GM10248 (cell line): ENCODE data around the gene RGS7.
"Not testable (repeated sequence)": the region's sequence is repeated elsewhere in the genome, so short reads cannot be mapped to it uniquely, and the experiment has no call there.

Experiments
- CTCF ChIA-PET: fragments of 300-600 bp; sonication (Branson Sonifier 250); formaldehyde crosslinking; extraction: SDS; loops from one replicate; lab custom pipeline; 2021; ENCODE audit warnings: antibody characterized with exemption; lab: Yijun Ruan, JAX
- POLR2A ChIA-PET: fragments of 350-650 bp; sonication (Branson Sonifier 250); formaldehyde crosslinking; extraction: SDS; loops from one replicate; lab custom pipeline; 2020; ENCODE audit warnings: antibody characterized with exemption; lab: Yijun Ruan, JAX
- DNase-seq: peaks from one replicate; pipeline ENCODE4 v3.0.0; 2012; ENCODE audit errors: extremely low spot score
- CTCF ChIP-seq: IDR thresholded peaks from 2 replicates; pipeline ENCODE4 v1.5.1; 2012; ENCODE audit warnings: mild to moderate bottlenecking, low read depth; ENCODE audit errors: extremely low read depth, missing control alignments, control extremely low read depth

The RGS7 gene

GRCh38 chr1:240776237-240776636 lies 580.8 kb downstream of the RGS7 start:
- ChIA-PET POLR2A (no interaction called here), CTCF (interaction anchor here (1.0 to 1.3 kb wide), 2 partner anchors 10 to 11 kb away, joined by 3 read pairs; no protein-coding TSS in a partner anchor)
- no peak for TF ChIP-seq CTCF
- no peak for DNase-seq

DNA sequence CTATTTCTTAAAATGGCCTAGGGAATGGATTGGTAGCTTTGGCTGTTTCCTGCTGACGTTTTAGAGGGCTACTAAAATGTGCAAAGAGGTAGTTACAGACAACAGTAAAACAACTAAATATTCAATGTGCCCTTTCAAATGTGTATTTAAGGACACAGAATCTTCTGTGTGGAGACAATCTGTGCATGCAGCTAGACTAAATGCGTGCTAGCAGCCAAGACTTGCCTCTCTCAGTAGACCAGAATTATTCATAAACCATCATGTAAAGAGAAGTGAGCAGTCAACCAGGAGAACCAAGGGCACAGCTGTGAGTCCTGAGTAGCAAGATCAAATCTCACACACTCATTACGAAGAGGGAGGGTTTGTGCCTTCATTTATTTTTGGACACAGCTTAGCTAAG lies 584.9 kb downstream of the RGS7 start:
- ChIA-PET CTCF (no interaction called here), POLR2A (no interaction called here)
- no peak for TF ChIP-seq CTCF
- no peak for DNase-seq

DNA sequence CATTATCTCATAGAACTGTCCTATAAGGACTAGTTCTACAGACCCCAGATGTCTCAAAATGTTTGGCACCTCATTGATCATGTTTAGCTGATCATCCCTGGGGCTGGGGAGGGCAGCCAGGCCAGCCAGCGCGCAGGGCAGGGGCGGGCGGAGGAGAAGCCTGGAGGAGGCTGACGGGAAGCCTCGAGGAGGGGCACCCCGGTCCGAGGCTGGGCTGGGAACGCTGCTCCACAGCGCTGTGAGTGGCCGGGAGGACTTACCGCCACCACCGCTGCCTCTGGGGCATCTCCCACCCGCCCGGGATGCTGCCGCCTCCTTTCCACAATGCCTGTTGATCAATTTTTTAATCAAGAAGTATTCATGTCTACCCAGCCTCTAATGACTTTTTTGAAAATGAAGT lies 585.6 kb downstream of the RGS7 start:
- ChIA-PET CTCF (no interaction called here), POLR2A (no interaction called here)
- no peak for TF ChIP-seq CTCF
- DNase-seq = no peak

DNA sequence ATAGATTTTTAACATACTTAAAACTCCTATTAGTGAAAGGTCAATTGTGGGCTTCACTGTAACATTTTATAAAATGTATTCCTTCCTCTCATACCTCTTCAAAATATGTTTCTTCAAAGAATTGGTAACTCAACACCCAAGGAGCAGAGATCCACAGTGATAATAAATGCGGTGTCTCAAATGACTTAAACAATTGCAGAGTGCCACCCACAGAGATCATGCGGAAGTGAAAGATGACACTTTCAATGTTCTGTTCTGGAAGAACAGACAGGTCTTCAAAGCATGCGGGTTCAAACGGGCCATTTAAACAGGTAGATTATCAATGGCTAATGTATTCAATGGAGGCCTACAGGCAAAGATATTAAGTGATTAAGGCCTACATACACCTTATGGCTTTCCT lies 588.0 kb downstream of the RGS7 start:
- ChIA-PET POLR2A (no interaction called here), CTCF (interaction anchor here (1.3 kb wide), 1 partner anchor 23 kb away, joined by 3 read pairs; no protein-coding TSS in a partner anchor)
- TF ChIP-seq CTCF = no peak
- no peak for DNase-seq

- no peak for TF ChIP-seq CTCF
- POLR2A ChIA-PET = no interaction called here
- no peak for DNase-seq
- CTCF ChIA-PET = interaction anchor here (1.1 kb wide), 1 partner anchor 13 kb away, joined by 3 read pairs; no protein-coding TSS in a partner anchor
Observed at GRCh38 chr1:240766831-240767230, 590.2 kb downstream of the RGS7 start.

DNA sequence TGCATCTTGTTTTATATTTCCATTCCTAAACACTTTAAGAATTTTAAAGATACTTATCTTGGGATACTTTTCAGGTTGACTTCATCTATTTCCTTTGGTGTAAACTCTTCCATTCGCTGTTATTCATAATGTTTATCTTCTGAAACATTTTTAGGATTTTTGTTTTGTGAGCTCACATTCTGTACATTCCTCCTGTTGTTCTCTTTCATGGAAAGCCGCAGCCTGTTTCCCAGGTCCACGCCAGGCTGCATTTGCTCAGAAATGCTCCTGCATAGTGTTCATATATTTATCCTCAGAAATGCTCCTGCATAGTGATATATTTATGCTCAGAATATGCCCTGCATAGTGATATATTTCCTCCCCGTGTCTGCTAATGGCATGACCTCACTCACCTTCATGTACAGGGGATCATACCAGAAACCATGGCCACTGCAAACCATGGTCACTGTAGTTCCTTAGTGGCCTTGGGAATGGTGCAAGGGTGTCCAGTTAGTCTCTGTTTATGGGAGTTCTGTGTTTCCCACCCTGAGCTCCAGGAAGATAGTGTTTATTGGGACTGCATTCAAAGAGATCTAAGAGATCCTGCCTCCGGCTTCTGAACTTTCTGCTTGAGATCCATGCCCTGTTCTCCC lies 591.2 kb downstream of the RGS7 start:
- no peak for DNase-seq
- CTCF ChIA-PET = no interaction called here
- TF ChIP-seq CTCF = no peak
- POLR2A ChIA-PET = no interaction called here

DNA sequence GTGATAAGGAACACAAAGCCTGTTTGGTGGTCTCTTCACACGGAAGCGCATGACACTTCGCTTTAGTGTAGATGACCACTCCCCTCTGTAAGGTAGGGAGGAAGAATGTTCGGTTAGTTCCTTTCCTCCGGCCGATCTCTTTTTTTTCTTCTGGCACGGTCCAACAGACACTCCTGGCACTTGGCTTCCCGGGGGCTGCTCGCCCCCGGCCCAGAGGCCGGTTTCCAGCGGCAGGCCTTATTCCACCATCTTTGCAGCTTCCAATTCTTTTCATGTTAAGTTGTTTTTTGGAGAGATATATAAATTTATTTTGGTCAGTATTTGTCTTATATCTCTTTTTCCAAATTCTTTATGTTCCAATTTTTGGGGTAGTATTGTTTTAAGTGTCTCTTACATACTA lies 593.2 kb downstream of the RGS7 start:
- no peak for DNase-seq
- no peak for TF ChIP-seq CTCF
- ChIA-PET CTCF (no interaction called here), POLR2A (no interaction called here)

- CTCF ChIA-PET, POLR2A ChIA-PET, DNase-seq: not testable (repeated sequence)
Observed at GRCh38 chr1:240763095-240763494, 593.9 kb downstream of the RGS7 start.

DNA sequence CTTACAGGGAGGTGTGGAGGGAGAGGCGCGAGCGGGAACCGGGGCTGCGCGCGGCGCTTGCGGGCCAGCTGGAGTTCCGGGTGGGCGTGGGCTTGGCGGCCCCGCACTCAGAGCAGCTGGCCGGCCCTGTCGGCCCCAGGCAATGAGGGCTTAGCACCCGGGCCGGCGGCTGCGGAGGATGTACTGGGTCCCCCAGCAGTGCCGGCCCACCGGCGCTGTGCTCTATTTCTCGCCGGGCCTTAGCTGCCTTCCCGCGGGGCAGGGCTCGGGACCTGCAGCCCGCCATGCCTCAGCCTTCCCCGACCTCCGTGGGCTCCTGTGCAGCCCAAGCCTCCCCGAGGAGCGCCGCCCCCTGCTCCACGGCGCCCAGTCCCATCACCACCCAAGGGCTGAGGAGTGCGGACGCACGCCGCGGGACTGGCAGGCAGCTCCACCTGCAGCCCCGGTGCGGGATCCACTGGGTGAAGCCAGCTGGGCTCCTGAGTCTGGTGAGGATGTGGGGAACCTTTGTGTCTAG lies 594.5 kb downstream of the RGS7 start:
- DNase-seq, CTCF ChIA-PET, POLR2A ChIA-PET: not testable (repeated sequence)

GRCh38 chr1:240758777-240759176 lies 598.2 kb downstream of the RGS7 start:
- DNase-seq, POLR2A ChIA-PET, CTCF ChIA-PET: not testable (repeated sequence)
